GM20000 (cell line): Measurements from ENCODE around the gene KRTAP12-1.

Experiments
- DNase-seq: peaks from one replicate; pipeline ENCODE4 v3.0.0; 2012; ENCODE audit warnings: low spot score
- TF ChIP-seq, protein P1 (sequence below): IDR thresholded peaks from 2 replicates; pipeline ENCODE4 v1.5.1; 2012; ENCODE audit warnings: mild to moderate bottlenecking, control low read depth; ENCODE audit errors: extremely low read depth, missing control alignments

Gene KRTAP12-1

DNA sequence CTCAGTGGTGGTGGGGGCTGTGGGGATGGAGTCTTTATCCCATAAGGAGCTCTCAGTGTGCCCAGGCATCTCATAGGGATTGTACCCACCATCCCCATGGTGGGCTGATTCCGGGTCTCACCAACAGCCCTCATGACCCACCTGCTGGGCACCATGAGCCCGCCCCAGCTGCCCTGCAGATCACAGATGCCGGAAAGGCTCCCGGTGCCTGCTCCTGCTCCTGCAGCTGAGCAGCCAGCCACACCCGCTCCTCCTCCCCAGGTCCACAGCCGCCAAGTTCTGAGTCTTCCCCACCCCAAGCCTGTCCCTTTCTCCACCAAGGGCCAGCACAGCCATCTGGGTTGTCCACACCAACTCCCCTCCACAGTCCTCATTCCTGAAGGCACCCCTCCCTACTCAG is 44.9 kb upstream of the KRTAP12-1 start:
- no peak for DNase-seq
- TF ChIP-seq, protein P1, sequence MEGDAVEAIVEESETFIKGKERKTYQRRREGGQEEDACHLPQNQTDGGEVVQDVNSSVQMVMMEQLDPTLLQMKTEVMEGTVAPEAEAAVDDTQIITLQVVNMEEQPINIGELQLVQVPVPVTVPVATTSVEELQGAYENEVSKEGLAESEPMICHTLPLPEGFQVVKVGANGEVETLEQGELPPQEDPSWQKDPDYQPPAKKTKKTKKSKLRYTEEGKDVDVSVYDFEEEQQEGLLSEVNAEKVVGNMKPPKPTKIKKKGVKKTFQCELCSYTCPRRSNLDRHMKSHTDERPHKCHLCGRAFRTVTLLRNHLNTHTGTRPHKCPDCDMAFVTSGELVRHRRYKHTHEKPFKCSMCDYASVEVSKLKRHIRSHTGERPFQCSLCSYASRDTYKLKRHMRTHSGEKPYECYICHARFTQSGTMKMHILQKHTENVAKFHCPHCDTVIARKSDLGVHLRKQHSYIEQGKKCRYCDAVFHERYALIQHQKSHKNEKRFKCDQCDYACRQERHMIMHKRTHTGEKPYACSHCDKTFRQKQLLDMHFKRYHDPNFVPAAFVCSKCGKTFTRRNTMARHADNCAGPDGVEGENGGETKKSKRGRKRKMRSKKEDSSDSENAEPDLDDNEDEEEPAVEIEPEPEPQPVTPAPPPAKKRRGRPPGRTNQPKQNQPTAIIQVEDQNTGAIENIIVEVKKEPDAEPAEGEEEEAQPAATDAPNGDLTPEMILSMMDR = no peak

DNA sequence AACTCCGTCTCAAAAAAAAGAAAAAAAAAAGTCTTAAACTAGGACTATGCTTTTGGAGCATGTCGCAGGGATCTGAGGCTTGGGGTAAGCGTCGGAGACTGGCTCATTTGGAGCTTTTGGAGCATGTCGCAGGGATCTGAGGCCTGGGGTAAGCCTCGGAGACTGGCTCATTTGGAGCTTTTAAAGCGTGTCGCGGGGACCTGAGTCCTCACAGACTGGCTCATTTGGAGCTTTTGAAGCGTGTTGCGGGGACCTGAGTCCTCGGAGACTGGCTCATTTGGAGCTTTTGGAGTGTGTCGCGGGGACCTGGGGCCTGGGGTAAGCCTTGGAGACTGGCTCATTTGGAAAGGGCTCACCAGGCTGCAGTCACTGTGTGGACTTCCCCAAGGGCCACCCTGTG is 43.0 kb upstream of the KRTAP12-1 start:
- DNase-seq = no peak
- TF ChIP-seq, protein P1 = no peak

DNA sequence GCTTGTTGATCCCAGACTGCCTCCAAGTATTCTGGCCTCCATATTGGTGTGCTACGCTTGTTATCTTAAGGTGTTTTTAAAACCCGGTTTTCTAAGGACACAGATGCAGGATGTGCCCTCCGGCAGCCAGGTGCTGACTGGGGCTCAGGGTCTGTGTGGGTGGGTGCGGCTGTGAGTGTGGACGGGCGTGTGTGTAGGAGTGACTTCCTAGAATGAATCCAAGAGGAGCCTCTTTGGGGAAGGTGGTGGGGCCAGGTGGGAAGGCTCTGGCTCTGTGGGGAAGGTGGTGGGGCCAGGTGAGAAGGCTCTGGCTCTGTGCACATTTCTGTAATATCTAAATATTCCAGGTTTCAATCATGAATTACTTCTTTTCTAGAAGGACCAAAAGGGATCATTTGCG is 42.2 kb upstream of the KRTAP12-1 start:
- TF ChIP-seq, protein P1 = no peak
- DNase-seq = no peak

DNA sequence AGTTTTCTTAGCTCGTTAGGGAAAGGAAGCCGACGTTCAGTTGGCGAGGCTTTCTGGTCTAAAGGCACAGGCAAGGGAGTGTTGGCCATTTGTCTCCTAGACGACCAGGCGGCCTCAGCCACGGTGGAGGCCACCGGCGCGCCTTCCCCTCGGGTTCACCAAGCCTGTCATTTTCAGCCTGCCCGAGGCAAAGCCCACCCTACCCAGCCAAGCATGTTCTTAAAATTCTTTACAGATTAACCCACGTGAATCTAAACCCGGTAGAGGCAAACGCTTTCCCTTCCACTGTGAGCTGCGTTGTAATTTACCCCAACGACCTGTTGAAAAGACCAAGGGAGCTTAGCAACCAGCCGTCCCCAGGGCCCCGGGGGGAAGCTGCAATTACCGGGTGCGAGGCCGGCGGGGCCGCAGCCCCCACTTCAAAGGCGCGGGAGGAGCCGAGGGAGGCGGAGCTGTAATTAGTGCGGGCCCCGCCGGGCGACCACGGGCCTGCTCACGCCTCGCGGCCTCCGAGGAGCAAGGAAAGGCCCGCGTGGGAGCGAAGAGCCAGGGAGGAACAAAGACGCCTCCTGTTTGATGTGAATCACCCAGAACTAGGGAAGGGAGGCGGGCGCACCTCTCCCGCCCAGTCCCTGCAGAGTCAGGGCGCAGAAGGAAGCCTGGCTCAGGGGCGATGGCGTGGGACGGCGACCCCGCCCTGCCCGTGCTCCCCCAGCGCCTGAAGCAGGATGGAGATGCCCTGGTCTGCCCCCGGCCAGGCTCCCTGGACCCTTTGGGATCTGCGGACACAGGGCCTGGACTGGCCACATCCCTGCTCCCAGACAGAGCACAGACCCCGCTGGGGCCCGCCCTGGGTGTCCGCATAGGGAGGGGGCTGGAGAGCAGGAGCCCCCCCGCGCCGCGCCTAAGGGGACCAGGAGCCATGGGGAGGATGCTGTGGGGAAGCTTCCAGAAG is 41.5 kb upstream of the KRTAP12-1 start:
- no peak for DNase-seq
- TF ChIP-seq, protein P1 = no peak

DNA sequence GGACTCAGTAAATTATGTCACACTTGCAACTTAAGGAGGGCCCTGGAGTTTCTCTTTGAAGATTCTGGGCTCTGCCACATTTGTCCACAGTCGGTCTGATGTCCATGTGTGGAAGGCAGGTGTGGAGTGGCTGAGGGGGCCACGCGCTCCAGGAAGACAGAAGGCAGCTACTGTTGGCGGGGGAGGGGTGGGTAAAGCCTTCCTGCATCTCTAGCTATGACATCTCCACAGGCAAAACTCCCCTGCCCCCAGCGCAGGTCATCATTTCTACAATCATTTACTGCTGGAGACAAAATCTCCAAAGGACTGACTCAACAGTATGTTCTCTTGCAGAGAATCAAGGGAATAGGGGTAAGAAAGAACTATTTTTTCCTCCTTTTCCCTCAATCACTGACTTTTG is 40.8 kb upstream of the KRTAP12-1 start:
- DNase-seq = no peak
- TF ChIP-seq, protein P1 = no peak

DNA sequence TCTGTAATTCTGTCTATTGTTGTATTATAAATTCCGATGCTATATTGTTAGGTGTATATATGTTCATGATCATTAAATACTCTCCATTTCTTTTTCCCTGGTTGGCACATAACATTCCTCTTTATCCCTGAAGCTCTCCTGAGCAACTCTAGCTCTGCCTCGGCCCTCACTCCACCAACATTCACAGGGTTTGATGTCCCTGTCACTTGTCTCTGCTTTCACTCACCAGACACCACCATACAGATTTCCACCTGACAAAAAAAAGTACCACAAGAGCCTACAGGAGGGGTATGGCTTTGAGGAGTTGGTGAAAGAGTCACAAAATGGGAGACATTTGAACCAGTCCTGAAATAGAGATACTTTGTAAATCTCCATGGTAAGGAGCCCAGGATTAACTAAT is 38.2 kb upstream of the KRTAP12-1 start:
- no peak for DNase-seq
- TF ChIP-seq, protein P1 = no peak

DNA sequence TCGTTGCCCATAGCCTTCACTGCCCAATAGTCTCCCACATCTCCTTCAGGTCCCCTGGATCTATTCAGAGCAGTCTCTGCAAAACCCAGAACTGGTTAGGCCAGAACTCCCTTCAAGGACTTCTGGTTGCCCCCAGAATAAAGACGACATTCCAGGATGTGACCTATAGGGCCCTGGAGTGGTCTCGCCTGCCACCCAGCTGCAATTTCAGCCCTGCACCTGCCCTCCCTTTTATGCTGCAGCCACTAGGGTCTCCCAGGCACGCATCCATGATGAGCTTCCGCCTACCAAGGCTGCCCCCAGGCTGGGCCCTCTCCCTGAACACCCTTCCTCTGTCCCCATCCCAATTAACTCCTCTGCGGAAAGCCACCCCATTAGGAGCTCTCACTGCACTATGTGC is 36.6 kb upstream of the KRTAP12-1 start:
- DNase-seq = no peak
- TF ChIP-seq, protein P1 = no peak
